Upper lobe of left lung (tissue), 4 donors: ENCODE data around the gene CHRNA4.

Source experiments
- POLR2A ChIP-seq, 4 donors: fragments of 450-650 bp; IDR thresholded peaks; one replicate each; pipeline ENCODE4 v1.5.1; 2016 to 2017; ENCODE audit warnings: antibody characterized with exemption in 4 of 4, mild to moderate bottlenecking in 2 of 4
- TF ChIP-seq, protein P1 (sequence below), 6 experiments: fragments of 450-650 bp in 4 of 6; fragments of 200-600 bp in 2 of 6; sonication (generic) in 2 of 6; IDR thresholded peaks; one replicate each; pipeline ENCODE4 v1.5.1; 2016 to 2019; ENCODE audit warnings: antibody characterized with exemption in 6 of 6

DNA sequence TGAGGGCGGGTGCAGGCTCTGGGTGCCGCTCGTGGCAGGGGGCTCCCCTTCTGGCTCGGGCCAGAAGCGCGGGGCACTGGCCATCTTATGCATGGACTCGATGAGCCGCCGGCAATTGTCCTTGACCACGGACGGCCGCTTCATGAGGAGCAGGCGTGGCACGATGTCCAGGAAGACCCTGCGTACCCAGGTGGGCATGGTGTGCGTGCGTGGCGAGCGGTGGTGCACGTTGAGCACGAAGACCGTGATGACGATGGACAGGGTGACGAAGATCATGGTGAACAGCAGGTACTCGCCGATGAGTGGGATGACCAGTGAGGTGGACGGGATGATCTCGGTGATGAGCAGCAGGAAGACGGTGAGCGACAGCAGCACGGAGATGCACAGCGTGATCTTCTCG is 11.0 kb downstream of the CHRNA4 start:
- TF ChIP-seq POLR2A (IDR thresholded peaks at IDR 0.05): no peak
- TF ChIP-seq, protein P1, sequence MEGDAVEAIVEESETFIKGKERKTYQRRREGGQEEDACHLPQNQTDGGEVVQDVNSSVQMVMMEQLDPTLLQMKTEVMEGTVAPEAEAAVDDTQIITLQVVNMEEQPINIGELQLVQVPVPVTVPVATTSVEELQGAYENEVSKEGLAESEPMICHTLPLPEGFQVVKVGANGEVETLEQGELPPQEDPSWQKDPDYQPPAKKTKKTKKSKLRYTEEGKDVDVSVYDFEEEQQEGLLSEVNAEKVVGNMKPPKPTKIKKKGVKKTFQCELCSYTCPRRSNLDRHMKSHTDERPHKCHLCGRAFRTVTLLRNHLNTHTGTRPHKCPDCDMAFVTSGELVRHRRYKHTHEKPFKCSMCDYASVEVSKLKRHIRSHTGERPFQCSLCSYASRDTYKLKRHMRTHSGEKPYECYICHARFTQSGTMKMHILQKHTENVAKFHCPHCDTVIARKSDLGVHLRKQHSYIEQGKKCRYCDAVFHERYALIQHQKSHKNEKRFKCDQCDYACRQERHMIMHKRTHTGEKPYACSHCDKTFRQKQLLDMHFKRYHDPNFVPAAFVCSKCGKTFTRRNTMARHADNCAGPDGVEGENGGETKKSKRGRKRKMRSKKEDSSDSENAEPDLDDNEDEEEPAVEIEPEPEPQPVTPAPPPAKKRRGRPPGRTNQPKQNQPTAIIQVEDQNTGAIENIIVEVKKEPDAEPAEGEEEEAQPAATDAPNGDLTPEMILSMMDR (IDR thresholded peaks at IDR 0.05): no peak
